Duodenal mucosa (tissue), 2 donors: ENCODE results near the gene KCNB1.
A peak's percentile ranks its signal among the peaks of the same experiment; 100 is the strongest.

Experiments
- H3K27ac ChIP-seq: one replicate; pipeline ENCODE4 v1.7.0; 2013; ENCODE audit warnings: low read depth, low read length
- H3K27me3 ChIP-seq, 2 donors: one replicate each; pipeline ENCODE4 v1.7.0; 2013; ENCODE audit warnings: low read length in 2 of 2, control low read depth in 1 of 2; ENCODE audit not compliant: insufficient read depth in 2 of 2, control insufficient read depth in 1 of 2
- H3K36me3 ChIP-seq, 2 donors: one replicate each; pipeline ENCODE4 v1.7.0; 2013; ENCODE audit warnings: low read length in 2 of 2, control low read depth in 1 of 2; ENCODE audit not compliant: insufficient read depth in 2 of 2, control insufficient read depth in 1 of 2
- H3K4me1 ChIP-seq, 2 donors: one replicate each; pipeline ENCODE4 v1.7.0; 2013; ENCODE audit warnings: low read length in 2 of 2, control low read depth in 1 of 2; ENCODE audit not compliant: insufficient read depth in 2 of 2, control insufficient read depth in 1 of 2
- H3K4me3 ChIP-seq, 2 donors: one replicate each; pipeline ENCODE4 v1.7.0; 2013; ENCODE audit warnings: low read length in 2 of 2, low read depth in 1 of 2
- H3K9ac ChIP-seq, 2 donors: one replicate each; pipeline ENCODE4 v1.7.0; 2013; ENCODE audit warnings: low read length in 2 of 2, low read depth in 1 of 2
- H3K9me3 ChIP-seq, 2 donors: one replicate each; pipeline ENCODE4 v1.7.0; 2013; ENCODE audit warnings: low read length in 2 of 2, control low read depth in 1 of 2; ENCODE audit not compliant: control insufficient read depth in 1 of 2

The KCNB1 gene

GRCh38 chr20:49405696-49406095 is 76.8 kb downstream of the KCNB1 start:
- no peaks in the 10 kb centered on the region for H3K9me3 ChIP-seq
- no peaks in the 10 kb centered on the region for H3K27me3 ChIP-seq
- H3K36me3 ChIP-seq, result no peaks in the 10 kb centered on the region
- no peak overlapping the region for H3K4me3 ChIP-seq
- H3K4me1 ChIP-seq, result peaks cover 0 to under 1% of the 10 kb centered on the region in 2 donors
- no peak overlapping the region for H3K9ac ChIP-seq
- H3K27ac ChIP-seq, result no peak overlapping the region

- Histone ChIP-seq H3K4me1 (peaks cover 0 to 6% of the 10 kb centered on the region in 2 donors), H3K27ac (no peak overlapping the region)
Measured at GRCh38 chr20:49405062-49405683, 77.3 kb downstream of the KCNB1 start.

GRCh38 chr20:49404461-49404860 is 78.0 kb downstream of the KCNB1 start:
- Histone ChIP-seq H3K9ac (no peak overlapping the region), H3K36me3 (no peaks in the 10 kb centered on the region), H3K9me3 (no peaks in the 10 kb centered on the region), H3K27ac (no peak overlapping the region), H3K4me3 (no peak overlapping the region), H3K27me3 (no peaks in the 10 kb centered on the region), H3K4me1 (peaks cover 0 to 8% of the 10 kb centered on the region in 2 donors)

More at GRCh38 chr20:49405062-49405683, 77.3 kb downstream of the KCNB1 start:
- no peaks in the 10 kb centered on the region for H3K36me3 ChIP-seq
- no peaks in the 10 kb centered on the region for H3K9me3 ChIP-seq
- H3K27me3 ChIP-seq, result no peaks in the 10 kb centered on the region
- H3K9ac ChIP-seq, result no peak overlapping the region
- H3K4me3 ChIP-seq, result no peak overlapping the region

- H3K9ac ChIP-seq, result no peak overlapping the region
- H3K36me3 ChIP-seq, result no peaks in the 10 kb centered on the region
- H3K27ac ChIP-seq, result no peak overlapping the region
Measured at GRCh38 chr20:49403911-49404310, 78.6 kb downstream of the KCNB1 start.

GRCh38 chr20:49403012-49403411 is 79.5 kb downstream of the KCNB1 start:
- H3K4me3 ChIP-seq, result no peak overlapping the region
- no peaks in the 10 kb centered on the region for H3K36me3 ChIP-seq
- no peak overlapping the region for H3K9ac ChIP-seq
- H3K9me3 ChIP-seq, result no peaks in the 10 kb centered on the region
- peaks cover 0 to 8% of the 10 kb centered on the region in 2 donors for H3K4me1 ChIP-seq
- no peaks in the 10 kb centered on the region for H3K27me3 ChIP-seq
- no peak overlapping the region for H3K27ac ChIP-seq

More at GRCh38 chr20:49403911-49404310, 78.6 kb downstream of the KCNB1 start:
- Histone ChIP-seq H3K4me1 (peaks cover 0 to 8% of the 10 kb centered on the region in 2 donors), H3K27me3 (no peaks in the 10 kb centered on the region), H3K9me3 (no peaks in the 10 kb centered on the region), H3K4me3 (no peak overlapping the region)

GRCh38 chr20:49400904-49401303 is 81.6 kb downstream of the KCNB1 start:
- H3K27me3 ChIP-seq, result no peaks in the 10 kb centered on the region
- H3K4me1 ChIP-seq, result peaks cover 0 to 8% of the 10 kb centered on the region in 2 donors
- no peaks in the 10 kb centered on the region for H3K9me3 ChIP-seq
- no peaks in the 10 kb centered on the region for H3K36me3 ChIP-seq
- no peak overlapping the region for H3K9ac ChIP-seq
- no peak overlapping the region for H3K4me3 ChIP-seq
- no peak overlapping the region for H3K27ac ChIP-seq

GRCh38 chr20:49400410-49400809 is 82.1 kb downstream of the KCNB1 start:
- Histone ChIP-seq H3K9me3 (no peaks in the 10 kb centered on the region), H3K4me3 (no peak overlapping the region), H3K4me1 (peaks cover 0 to 8% of the 10 kb centered on the region in 2 donors), H3K27me3 (no peaks in the 10 kb centered on the region), H3K27ac (peak overlapping the region; percentile 22), H3K36me3 (no peaks in the 10 kb centered on the region), H3K9ac (no peak overlapping the region)

GRCh38 chr20:49399329-49399728 is 83.1 kb downstream of the KCNB1 start:
- Histone ChIP-seq H3K9me3 (no peaks in the 10 kb centered on the region), H3K27me3 (no peaks in the 10 kb centered on the region), H3K4me3 (no peak overlapping the region), H3K27ac (no peak overlapping the region), H3K36me3 (no peaks in the 10 kb centered on the region), H3K9ac (no peak overlapping the region), H3K4me1 (peaks cover 0 to 8% of the 10 kb centered on the region in 2 donors)

- Histone ChIP-seq H3K36me3 (no peaks in the 10 kb centered on the region), H3K27me3 (no peaks in the 10 kb centered on the region), H3K4me3 (no peak overlapping the region), H3K4me1 (peaks cover 0 to 8% of the 10 kb centered on the region in 2 donors), H3K27ac (no peak overlapping the region), H3K9ac (no peak overlapping the region), H3K9me3 (no peaks in the 10 kb centered on the region)
Measured at GRCh38 chr20:49398401-49399144, 83.9 kb downstream of the KCNB1 start.

GRCh38 chr20:49397525-49397924 is 84.9 kb downstream of the KCNB1 start:
- Histone ChIP-seq H3K27me3 (no peaks in the 10 kb centered on the region), H3K27ac (no peak overlapping the region), H3K9me3 (no peaks in the 10 kb centered on the region), H3K4me1 (peaks cover 0 to 8% of the 10 kb centered on the region in 2 donors), H3K4me3 (no peak overlapping the region), H3K36me3 (no peaks in the 10 kb centered on the region), H3K9ac (no peak overlapping the region)
